HepG2 (cell line): Measurements from ENCODE around the gene MICAL3. TPM values are rescaled to one million over a fixed set of nuclear protein-coding genes. Genes with fewer than 3 reads are reported as not detected.

Experiments
- ATAC-seq: fragments of 200-7000 bp; cut with Tn5 transposase; 3 replicates; pipeline ENCODE4 v1.9.1; 2020; ENCODE audit warnings: mild to moderate bottlenecking, moderate library complexity
- BruUV-seq: library from RNA; stranded (reverse); fragments of 400-500 nt; replicated peaks from 2 replicates; lab custom pipeline; 2021; lab: Mats Ljungman, UMichigan
- CTCF ChIA-PET: fragments of 300-600 bp; formaldehyde crosslinking; extraction: SDS; loops from one replicate; lab custom pipeline; 2021; ENCODE audit warnings: low total read pairs, inconsistent platforms, low intra/inter-chr PET ratio; lab: Yijun Ruan, JAX
- POLR2A ChIA-PET: fragments of 350-600 bp; sonication (Branson Sonifier 250); formaldehyde crosslinking; loops from one replicate; lab custom pipeline; 2020; ENCODE audit warnings: antibody characterized with exemption, inconsistent platforms; lab: Yijun Ruan, JAX
- DNase-seq: peaks from one replicate; pipeline ENCODE4 v3.0.0-alpha.2; 2015; ENCODE audit warnings: low spot score
- FAIRE-seq: peaks from 3 replicates; lab custom pipeline; 2011; peaks lifted over from hg19 to GRCh38; lab: Jason Lieb, UNC
- H2AFZ ChIP-seq: one replicate; pipeline ENCODE4 v1.6.1; 2011; ENCODE audit warnings: low read length, inconsistent platforms
- H3K27ac ChIP-seq: fragments of 300-600 bp; 3 replicates; pipeline ENCODE4 v1.8.0; 2011; ENCODE audit warnings: mixed run types, mild to moderate bottlenecking, mixed read lengths, low read length, inconsistent platforms; ENCODE audit not compliant: insufficient read depth; ENCODE audit errors: extremely low read length
- H3K27me3 ChIP-seq, 2 experiments: fragments of 200-600 bp in 1 of 2; 2 replicates in 1 of 2; 3 replicates in 1 of 2; pipeline versions ENCODE4 v1.6.0 to v1.8.0; 2011; ENCODE audit warnings: low read length in 2 of 2, mild to moderate bottlenecking in 2 of 2, moderate library complexity in 2 of 2, inconsistent platforms in 1 of 2; ENCODE audit not compliant: insufficient read depth in 2 of 2, control insufficient read depth in 1 of 2
- H3K36me3 ChIP-seq, 2 experiments: fragments of 200-600 bp in 1 of 2; replicated peaks in 1 of 2; 2 replicates in 1 of 2; 3 replicates in 1 of 2; pipeline versions ENCODE4 v1.5.1 to v1.8.0; 2011; ENCODE audit warnings: low read length in 2 of 2, inconsistent platforms in 1 of 2; ENCODE audit not compliant: insufficient read depth in 2 of 2, control insufficient read depth in 1 of 2
- H3K4me1 ChIP-seq: 2 replicates; pipeline ENCODE4 v1.5.1; 2012; ENCODE audit warnings: low read length, inconsistent platforms; ENCODE audit not compliant: insufficient read depth
- H3K4me2 ChIP-seq: 2 replicates; pipeline ENCODE4 v1.6.0; 2011; ENCODE audit warnings: low read depth, low read length, inconsistent platforms
- H3K4me3 ChIP-seq, 3 experiments: fragments of 200-600 bp in 1 of 3; sonication (generic), shearing (Covaris generic) in 1 of 3; replicated peaks in 1 of 3; 2 replicates each; pipeline ENCODE4 v1.5.1; 2011 to 2016; ENCODE audit warnings: low read length in 3 of 3, inconsistent platforms in 2 of 3, low read depth in 2 of 3, mild to moderate bottlenecking in 2 of 3, control low read depth in 1 of 3, mixed read lengths in 1 of 3; ENCODE audit not compliant: insufficient read depth in 1 of 3
- H3K79me2 ChIP-seq: one replicate; pipeline ENCODE4 v1.6.1; 2011; ENCODE audit warnings: low read length, inconsistent platforms; ENCODE audit not compliant: insufficient read depth
- H3K9ac ChIP-seq: 2 replicates; pipeline ENCODE4 v1.6.0; 2011; ENCODE audit warnings: mild to moderate bottlenecking, low read depth, low read length, inconsistent platforms; ENCODE audit not compliant: insufficient read depth
- H3K9me3 ChIP-seq: 2 replicates; pipeline ENCODE4 v1.5.1; 2012; ENCODE audit warnings: mild to moderate bottlenecking, low read length
- H4K20me1 ChIP-seq: 2 replicates; pipeline ENCODE4 v1.6.0; 2011; ENCODE audit warnings: inconsistent platforms, mild to moderate bottlenecking, low read length, moderate library complexity; ENCODE audit not compliant: insufficient read depth
- ATF7 ChIP-seq, 2 experiments: fragments of 450-650 bp in 1 of 2; sonication (generic) in 1 of 2; formaldehyde crosslinking in 1 of 2; IDR thresholded peaks; 2 replicates each; pipeline versions ENCODE4 v1.4.0 to v1.6.1; 2016 to 2020; ENCODE audit warnings: antibody characterized with exemption in 1 of 2, mild to moderate bottlenecking in 1 of 2, missing genetic modification reagents in 1 of 2
- CBX5 ChIP-seq: sonication (generic); formaldehyde crosslinking; IDR thresholded peaks from 2 replicates; pipeline ENCODE4 v1.4.0; 2020; ENCODE audit warnings: missing genetic modification reagents, borderline replicate concordance
- CCDC6 ChIP-seq: sonication (generic); formaldehyde crosslinking; IDR thresholded peaks from 2 replicates; pipeline ENCODE4 v1.8.1; 2022; ENCODE audit warnings: mild to moderate bottlenecking, missing genetic modification reagents, moderate library complexity
- HDAC1 ChIP-seq: sonication (generic); formaldehyde crosslinking; IDR thresholded peaks from 2 replicates; pipeline ENCODE4 v1.5.1; 2020; ENCODE audit warnings: mild to moderate bottlenecking, missing genetic modification reagents
- HNRNPL ChIP-seq: fragments of 200-400 bp; formaldehyde crosslinking; IDR thresholded peaks from 2 replicates; pipeline ENCODE4 v1.6.1; 2017; ENCODE audit warnings: mild to moderate bottlenecking, low read depth, low read length
- KDM6A ChIP-seq: IDR thresholded peaks from 2 replicates; pipeline ENCODE4 v1.6.1; 2016; ENCODE audit warnings: low read depth
- MYNN ChIP-seq: sonication (generic); formaldehyde crosslinking; IDR thresholded peaks from 2 replicates; pipeline ENCODE4 v1.4.0; 2020; ENCODE audit warnings: mild to moderate bottlenecking, low read depth, missing genetic modification reagents
- RARG ChIP-seq: sonication (generic); formaldehyde crosslinking; IDR thresholded peaks from 2 replicates; pipeline ENCODE4 v1.4.0; 2020; ENCODE audit warnings: low read depth, mild to moderate bottlenecking, missing genetic modification reagents
- SCMH1 ChIP-seq: sonication (generic); formaldehyde crosslinking; IDR thresholded peaks from 2 replicates; pipeline ENCODE4 v1.9.0; 2021; ENCODE audit warnings: missing genetic modification reagents, mild to moderate bottlenecking, borderline replicate concordance
- SNAPC2 ChIP-seq: sonication (generic); formaldehyde crosslinking; IDR thresholded peaks from 2 replicates; pipeline ENCODE4 v1.8.1; 2022; ENCODE audit warnings: mild to moderate bottlenecking, missing genetic modification reagents
- TMF1 ChIP-seq: sonication (generic); formaldehyde crosslinking; IDR thresholded peaks from 2 replicates; pipeline ENCODE4 v1.8.1; 2022; ENCODE audit warnings: low read depth, missing genetic modification reagents
- ZFP37 ChIP-seq: sonication (generic); formaldehyde crosslinking; IDR thresholded peaks from 2 replicates; pipeline ENCODE4 v1.4.0; 2020; ENCODE audit warnings: missing genetic modification reagents, borderline replicate concordance
- ZFX ChIP-seq: sonication (generic); formaldehyde crosslinking; IDR thresholded peaks from 2 replicates; pipeline ENCODE4 v1.4.0; 2020; ENCODE audit warnings: mild to moderate bottlenecking, low read depth, missing genetic modification reagents, moderate library complexity
- WGBS: methylation state at CpG from one replicate; pipeline ENCODE4 v1.1.6; 2017; ENCODE audit warnings: low lambda C conversion rate; 5-methylcytosine and 5-hydroxymethylcytosine counted together
- in situ Hi-C: cut with HindIII; loops from 2 replicates; pipeline ENCODE4 v1.10.0; 2017; ENCODE audit warnings: low pct_unique_long_range_greater_than_20kb; ENCODE audit not compliant: extremely low pct_ligation_motif_present
- intact Hi-C: fragments of 100-400 bp; cut with micrococcal nuclease; formaldehyde crosslinking; loops from one replicate; pipeline ENCODE4 v1.10.0; 2022; ENCODE audit not compliant: unreplicated experiment
- polyA plus RNA-seq, 8 experiments: library from polyadenylated mRNA; depleted of rRNA in 3 of 8; stranded (reverse) in 7 of 8; unstranded in 1 of 8; fragments of >200 nt; fragmentation: Illumina TruSeq in 4 of 8; extraction: Trizol in 4 of 8; gene quantifications; 2 replicates each; pipeline versions ENCODE4 v1.2.1 to v1.2.3, GENCODE V29; 2011 to 2016; ENCODE audit warnings: low read depth in 4 of 8, missing spikeins in 1 of 8, mixed read lengths in 1 of 8; ENCODE audit not compliant: insufficient read depth in 1 of 8
- total RNA-seq, 5 experiments: library from RNA; depleted of rRNA; stranded (reverse); fragments of >200 nt; fragmentation: Illumina TruSeq; extraction: Trizol; gene quantifications; 2 replicates each; pipeline ENCODE4 v1.2.3, GENCODE V29; 2016; ENCODE audit warnings: low read depth in 1 of 5
- TF ChIP-seq, protein P1 (sequence below), 2 experiments: sonication (generic) in 1 of 2; formaldehyde crosslinking in 1 of 2; IDR thresholded peaks; 2 replicates each; pipeline versions ENCODE4 v1.5.1 to v1.6.1; 2011 to 2020; ENCODE audit warnings: borderline replicate concordance in 1 of 2, low read depth in 1 of 2, low read length in 1 of 2, mild to moderate bottlenecking in 1 of 2, missing genetic modification reagents in 1 of 2, moderate library complexity in 1 of 2
- TF ChIP-seq, protein P2 (sequence below): sonication (generic); formaldehyde crosslinking; IDR thresholded peaks from 2 replicates; pipeline ENCODE4 v1.5.0; 2020; ENCODE audit warnings: mild to moderate bottlenecking, missing genetic modification reagents, borderline replicate concordance

MICAL3 gene
- total and polyA plus RNA-seq, 2 of the 13 experiments (the other 11 are each of a cell fraction or from before 2014, with no cell fraction given) = 5.3 to 12.5 TPM

DNA sequence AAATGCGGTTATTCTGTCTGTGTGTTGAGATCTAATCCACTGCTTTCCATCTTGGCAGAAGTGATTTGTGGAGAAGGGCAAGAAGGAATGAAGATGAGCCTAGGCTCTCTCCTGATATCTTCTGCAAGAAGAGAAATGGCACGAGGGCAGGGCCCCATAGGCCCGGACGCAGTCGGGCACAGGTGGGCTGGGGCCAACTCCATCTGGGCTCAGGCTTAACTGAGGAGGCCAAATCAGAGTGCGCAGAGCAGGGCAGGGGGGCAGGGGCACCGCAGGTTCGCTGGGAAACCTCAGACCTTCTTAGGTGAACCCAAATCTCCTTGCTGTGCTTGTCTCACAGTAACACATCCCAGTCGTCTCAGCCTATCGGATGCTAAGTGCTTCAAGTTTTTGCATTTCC lies 217.3 kb downstream of the MICAL3 start:
- H3K79me2 ChIP-seq = no peaks in the 10 kb centered on the region
- no peaks in the 10 kb centered on the region for H3K27me3 ChIP-seq
- H3K9ac ChIP-seq = no peak overlapping the region
- BruUV-seq = TSS peak; percentile 40
- in situ Hi-C loops (no loop called here), intact Hi-C loops (no loop called here)
- H3K27ac ChIP-seq = no peak overlapping the region
- H2AFZ ChIP-seq = no peak overlapping the region
- POLR2A ChIA-PET = no interaction called here
- no peak for FAIRE-seq
- CTCF ChIA-PET = no interaction called here
- H3K4me1 ChIP-seq = no peaks in the 10 kb centered on the region
- no peak for ATAC-seq
- DNase-seq = no peak
- no peaks in the 10 kb centered on the region for H4K20me1 ChIP-seq
- WGBS = 96% methylated on average over 8 of the region's 10 CpGs
- H3K4me3 ChIP-seq = no peak overlapping the region
- H3K36me3 ChIP-seq = peaks cover 9 to 27% of the 10 kb centered on the region in 2 experiments; a peak in 4 of 5 replicates
- no peaks in the 10 kb centered on the region for H3K9me3 ChIP-seq
- no peak overlapping the region for H3K4me2 ChIP-seq
- TF ChIP-seq HNRNPL = no peak
- TF ChIP-seq TMF1 (CRISPR knock-in tag) = no peak
- no peak for TF ChIP-seq ZFX (CRISPR knock-in tag)
- TF ChIP-seq HDAC1 (CRISPR knock-in tag) = no peak
- no peak for TF ChIP-seq MYNN
- TF ChIP-seq SNAPC2 (CRISPR knock-in tag) = no peak
- TF ChIP-seq KDM6A (CRISPR knock-in tag) = no peak
- TF ChIP-seq, protein P1, sequence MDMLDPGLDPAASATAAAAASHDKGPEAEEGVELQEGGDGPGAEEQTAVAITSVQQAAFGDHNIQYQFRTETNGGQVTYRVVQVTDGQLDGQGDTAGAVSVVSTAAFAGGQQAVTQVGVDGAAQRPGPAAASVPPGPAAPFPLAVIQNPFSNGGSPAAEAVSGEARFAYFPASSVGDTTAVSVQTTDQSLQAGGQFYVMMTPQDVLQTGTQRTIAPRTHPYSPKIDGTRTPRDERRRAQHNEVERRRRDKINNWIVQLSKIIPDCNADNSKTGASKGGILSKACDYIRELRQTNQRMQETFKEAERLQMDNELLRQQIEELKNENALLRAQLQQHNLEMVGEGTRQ (IDR thresholded peaks at IDR 0.05; ENCODE audit: low read depth, low read length) = no peak
- TF ChIP-seq, protein P1 (CRISPR knock-in tag; IDR thresholded peaks at IDR 0.05; ENCODE audit: borderline replicate concordance) = no peak
- no peak for TF ChIP-seq ATF7 (IDR thresholded peaks at IDR 0.05)
- no peak for TF ChIP-seq ATF7 (CRISPR knock-in tag; IDR thresholded peaks at IDR 0.05)
- TF ChIP-seq SCMH1 (CRISPR knock-in tag) = no peak
- no peak for TF ChIP-seq CCDC6 (CRISPR knock-in tag)
- no peak for TF ChIP-seq CBX5
- no peak for TF ChIP-seq ZFP37 (CRISPR knock-in tag)
- TF ChIP-seq, protein P2, sequence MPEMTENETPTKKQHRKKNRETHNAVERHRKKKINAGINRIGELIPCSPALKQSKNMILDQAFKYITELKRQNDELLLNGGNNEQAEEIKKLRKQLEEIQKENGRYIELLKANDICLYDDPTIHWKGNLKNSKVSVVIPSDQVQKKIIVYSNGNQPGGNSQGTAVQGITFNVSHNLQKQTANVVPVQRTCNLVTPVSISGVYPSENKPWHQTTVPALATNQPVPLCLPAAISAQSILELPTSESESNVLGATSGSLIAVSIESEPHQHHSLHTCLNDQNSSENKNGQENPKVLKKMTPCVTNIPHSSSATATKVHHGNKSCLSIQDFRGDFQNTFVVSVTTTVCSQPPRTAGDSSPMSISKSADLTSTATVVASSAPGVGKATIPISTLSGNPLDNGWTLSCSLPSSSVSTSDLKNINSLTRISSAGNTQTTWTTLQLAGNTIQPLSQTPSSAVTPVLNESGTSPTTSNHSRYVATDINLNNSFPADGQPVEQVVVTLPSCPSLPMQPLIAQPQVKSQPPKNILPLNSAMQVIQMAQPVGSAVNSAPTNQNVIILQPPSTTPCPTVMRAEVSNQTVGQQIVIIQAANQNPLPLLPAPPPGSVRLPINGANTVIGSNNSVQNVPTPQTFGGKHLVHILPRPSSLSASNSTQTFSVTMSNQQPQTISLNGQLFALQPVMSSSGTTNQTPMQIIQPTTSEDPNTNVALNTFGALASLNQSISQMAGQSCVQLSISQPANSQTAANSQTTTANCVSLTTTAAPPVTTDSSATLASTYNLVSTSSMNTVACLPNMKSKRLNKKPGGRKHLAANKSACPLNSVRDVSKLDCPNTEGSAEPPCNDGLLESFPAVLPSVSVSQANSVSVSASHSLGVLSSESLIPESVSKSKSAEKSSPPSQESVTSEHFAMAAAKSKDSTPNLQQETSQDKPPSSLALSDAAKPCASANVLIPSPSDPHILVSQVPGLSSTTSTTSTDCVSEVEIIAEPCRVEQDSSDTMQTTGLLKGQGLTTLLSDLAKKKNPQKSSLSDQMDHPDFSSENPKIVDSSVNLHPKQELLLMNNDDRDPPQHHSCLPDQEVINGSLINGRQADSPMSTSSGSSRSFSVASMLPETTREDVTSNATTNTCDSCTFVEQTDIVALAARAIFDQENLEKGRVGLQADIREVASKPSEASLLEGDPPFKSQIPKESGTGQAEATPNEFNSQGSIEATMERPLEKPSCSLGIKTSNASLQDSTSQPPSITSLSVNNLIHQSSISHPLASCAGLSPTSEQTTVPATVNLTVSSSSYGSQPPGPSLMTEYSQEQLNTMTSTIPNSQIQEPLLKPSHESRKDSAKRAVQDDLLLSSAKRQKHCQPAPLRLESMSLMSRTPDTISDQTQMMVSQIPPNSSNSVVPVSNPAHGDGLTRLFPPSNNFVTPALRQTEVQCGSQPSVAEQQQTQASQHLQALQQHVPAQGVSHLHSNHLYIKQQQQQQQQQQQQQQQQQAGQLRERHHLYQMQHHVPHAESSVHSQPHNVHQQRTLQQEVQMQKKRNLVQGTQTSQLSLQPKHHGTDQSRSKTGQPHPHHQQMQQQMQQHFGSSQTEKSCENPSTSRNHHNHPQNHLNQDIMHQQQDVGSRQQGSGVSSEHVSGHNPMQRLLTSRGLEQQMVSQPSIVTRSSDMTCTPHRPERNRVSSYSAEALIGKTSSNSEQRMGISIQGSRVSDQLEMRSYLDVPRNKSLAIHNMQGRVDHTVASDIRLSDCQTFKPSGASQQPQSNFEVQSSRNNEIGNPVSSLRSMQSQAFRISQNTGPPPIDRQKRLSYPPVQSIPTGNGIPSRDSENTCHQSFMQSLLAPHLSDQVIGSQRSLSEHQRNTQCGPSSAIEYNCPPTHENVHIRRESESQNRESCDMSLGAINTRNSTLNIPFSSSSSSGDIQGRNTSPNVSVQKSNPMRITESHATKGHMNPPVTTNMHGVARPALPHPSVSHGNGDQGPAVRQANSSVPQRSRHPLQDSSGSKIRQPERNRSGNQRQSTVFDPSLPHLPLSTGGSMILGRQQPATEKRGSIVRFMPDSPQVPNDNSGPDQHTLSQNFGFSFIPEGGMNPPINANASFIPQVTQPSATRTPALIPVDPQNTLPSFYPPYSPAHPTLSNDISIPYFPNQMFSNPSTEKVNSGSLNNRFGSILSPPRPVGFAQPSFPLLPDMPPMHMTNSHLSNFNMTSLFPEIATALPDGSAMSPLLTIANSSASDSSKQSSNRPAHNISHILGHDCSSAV (CRISPR knock-in tag) = no peak
- TF ChIP-seq RARG (CRISPR knock-in tag) = no peak
